C4-2B (cell line): Measurements from ENCODE around the gene PIM3.

ENCODE experiments used
- CTCF ChIP-seq: fragments of 450-650 bp; conservative IDR thresholded peaks from 2 replicates; pipeline ENCODE4 v1.5.1; 2017; ENCODE audit warnings: mild to moderate bottlenecking
- ZFX ChIP-seq: fragments of 450-650 bp; IDR thresholded peaks from 2 replicates; pipeline ENCODE4 v1.6.1; 2017

DNA sequence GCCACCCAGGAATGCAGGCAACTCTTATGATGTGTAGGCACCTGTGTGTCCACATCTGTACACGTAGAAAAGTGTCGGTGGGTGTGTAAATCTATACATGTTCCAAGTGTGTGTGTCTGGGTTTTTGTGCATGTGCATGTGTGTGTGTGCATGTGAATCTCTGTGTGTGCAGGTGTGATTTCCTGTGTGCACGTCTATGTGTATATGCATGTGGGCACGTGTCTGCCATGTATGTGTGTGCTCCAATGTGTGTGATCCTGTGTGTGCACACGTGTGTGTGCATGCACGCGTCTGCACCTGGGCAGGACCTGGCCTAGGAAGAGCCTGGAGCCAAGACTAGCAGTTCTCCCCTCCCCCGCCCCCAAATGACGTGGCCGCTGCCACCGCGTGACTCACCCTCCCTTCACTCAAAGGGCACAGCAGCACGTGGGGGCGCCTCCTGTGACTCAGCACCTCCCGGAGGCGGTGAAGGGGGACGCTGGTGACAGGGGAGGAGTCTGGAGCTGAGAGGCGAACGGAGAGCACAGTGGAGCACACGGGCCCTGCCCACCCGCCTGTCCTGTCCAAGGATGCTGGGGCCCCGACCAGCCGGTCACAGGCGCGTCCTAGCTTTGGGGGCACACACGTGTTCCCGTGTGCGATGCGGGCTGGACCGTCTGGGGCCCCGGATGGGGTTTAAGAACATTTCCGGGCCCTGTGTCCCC, 10.1 kb downstream of the PIM3 start:
- no peak for TF ChIP-seq CTCF
- TF ChIP-seq ZFX = no peak
